NCI-H2171 (cell line): ENCODE measurements around the gene NDC80.

ENCODE experiments used
- DNase-seq: peaks from one replicate; lab custom pipeline; 2025; lab: John Stamatoyannopoulos, UW

Gene NDC80

DNA sequence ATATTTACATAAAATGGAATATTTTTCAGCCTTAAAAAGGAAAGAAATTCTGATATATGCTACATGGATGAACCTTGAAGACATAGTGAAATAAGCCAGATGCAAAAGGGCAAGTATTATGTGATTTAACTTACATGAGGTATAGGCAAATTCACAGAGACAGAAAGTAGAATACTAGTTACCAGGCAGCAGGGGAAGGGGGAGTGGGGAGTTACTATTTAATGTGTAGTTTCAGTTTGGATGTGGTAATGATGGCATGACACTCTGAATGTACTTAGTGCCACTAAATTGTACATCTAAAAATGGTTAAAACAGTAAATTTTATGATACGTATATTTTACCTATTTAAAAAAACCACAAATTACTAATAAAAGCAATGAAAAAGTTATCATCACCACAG, 12.1 kb upstream of the NDC80 start:
- DNase-seq: no peak

DNA sequence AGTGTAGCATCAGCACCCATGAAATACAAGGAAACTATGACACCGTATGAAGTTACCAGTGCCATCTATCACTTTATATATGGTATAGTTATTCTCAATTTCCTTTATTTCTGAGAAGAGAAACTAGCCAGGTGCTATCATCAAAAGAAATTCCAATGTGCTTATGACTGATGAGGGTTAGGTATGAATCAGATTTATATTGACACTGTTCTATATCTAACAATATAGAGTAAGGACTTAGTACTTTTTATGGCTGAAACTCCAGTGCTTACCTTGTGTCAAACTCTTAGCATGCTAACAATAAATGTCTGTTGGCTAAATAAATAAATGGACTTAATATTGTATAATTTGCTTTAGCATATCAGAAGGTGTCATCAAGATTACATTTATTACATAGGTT, 7.0 kb upstream of the NDC80 start:
- DNase-seq: no peak

DNA sequence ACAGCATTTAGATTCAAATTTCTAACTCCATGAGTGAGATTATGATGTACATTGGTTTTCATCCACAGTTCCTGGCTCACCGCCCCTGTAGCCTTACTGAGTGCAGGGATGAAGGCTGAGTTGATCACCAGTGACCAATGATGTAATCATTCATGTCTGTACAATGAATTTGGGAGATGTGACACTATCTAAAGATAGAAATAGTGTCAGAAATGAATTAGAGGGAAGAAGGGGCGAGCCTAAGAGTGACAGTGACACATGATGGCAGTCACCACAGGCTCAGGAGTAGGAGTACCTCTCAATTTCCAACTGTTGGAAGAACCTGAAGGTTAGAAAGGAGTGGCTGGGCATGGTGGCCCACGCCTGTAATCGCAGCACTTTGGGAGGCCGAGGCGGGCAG, 3.2 kb upstream of the NDC80 start:
- DNase-seq: no peak

DNA sequence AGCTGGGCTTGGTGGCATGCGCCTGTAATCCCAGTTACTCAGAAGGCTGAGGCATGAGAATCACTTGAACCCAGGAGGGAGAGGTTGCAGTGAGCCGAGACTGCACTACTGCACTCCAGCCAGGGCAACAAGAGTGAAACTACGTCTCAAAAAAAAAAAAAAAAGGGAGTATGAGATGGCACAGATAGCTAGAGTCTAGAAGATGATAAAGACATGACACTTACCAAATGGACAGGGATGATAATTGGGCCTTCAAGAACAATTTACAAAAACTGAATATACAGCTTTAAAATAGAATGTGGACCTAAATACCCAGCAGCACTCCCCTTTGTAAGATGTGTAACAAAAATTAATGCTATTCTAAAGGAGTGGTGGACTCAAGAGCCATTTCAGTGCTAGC, 2.8 kb upstream of the NDC80 start:
- DNase-seq: no peak

DNA sequence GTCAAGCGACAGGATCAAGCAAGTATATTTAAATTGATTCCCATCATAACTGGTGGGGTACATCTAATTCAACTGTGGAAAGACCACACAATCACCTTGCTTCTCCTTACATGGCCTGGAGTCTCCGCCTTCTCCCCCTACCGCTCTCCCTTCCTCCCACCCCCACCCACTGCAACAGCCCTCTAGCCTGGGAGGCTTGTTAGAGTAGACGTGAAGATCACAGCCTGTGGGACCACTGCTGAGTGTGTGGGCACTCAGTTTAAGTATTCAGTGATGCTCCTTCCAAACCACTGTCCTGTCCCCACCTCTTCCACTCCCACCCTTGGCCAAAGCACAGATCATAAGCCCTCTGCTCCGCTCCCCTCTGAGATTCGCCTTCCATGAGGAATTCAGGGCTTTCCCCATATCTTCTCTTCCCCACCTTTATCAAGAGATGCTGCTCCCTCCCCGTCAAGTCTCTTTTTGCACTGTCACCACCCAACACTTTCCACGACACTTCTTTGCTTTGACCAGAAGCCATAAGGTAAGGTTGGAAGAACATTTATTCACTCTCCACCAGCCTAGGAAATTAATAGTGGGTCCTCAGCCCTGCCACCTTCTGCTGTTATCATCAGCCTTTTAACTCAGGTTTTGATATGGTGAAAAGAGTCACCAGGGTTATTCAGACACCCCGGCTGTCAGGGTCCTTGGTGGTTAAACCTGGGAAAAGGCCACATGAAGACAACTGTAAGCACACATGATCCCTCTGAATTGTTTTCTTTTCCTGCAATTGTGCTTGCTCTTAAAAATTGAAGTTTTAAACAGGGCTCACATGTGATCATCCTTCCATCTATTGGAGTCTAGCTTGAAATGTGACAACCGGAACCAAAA, 1.8 kb upstream of the NDC80 start:
- DNase-seq: no peak

DNA sequence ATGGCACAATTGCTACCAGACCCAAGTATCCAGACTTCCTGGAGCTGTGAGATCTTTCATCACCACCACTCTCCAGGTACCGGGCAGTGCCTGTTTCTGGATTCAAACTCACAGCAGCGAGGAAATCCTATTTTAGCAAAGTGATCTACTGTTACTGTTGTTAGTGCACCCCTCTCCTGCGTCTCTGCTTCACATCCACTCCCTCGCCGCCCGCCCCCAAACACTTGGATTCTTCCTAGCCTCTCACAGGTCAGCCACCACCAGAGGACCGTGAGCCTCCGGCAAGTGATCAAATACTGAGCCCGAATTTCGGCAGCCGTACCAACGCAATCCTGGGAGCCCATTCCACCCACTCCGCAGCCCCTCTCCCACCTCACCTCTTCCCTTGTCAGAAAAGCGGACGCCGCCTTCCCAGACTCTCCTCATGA, 571 bp upstream of the NDC80 start:
- DNase-seq: peak; percentile 24

DNA sequence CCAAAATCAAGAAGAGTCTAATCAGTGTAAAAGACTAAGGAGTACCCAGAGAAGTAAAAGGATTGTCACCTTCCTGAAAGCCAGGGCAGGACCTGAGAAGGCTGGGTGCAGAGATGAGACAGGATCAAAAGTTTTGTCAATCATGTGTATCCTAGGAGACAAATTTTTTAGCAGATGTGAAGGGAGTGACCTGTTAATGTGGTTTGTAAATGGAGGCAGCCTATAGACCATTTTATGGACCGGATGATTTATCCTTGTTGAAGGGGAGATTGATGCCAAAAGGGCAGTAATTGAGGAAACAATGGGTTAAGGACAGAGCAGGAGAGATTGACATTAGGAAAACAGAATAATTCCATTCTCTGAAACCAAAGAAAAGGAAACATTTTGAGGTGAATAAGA, 813 bp downstream of the NDC80 start:
- no peak for DNase-seq

DNA sequence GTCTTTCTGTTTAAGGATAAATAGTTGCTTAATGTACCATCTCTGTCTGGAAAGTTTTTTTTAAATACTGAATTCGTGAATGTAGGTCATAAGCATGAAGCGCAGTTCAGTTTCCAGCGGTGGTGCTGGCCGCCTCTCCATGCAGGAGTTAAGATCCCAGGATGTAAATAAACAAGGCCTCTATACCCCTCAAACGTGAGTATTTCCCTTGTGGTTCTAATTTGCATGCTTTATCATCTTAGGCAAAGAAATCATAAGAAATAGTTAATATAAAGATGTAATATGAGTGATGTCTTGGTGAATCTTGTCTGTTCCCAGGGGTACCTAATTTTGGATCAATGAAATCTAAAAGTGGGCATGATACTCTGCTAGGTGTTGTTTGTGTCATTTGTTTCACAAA, 1.5 kb downstream of the NDC80 start:
- no peak for DNase-seq

DNA sequence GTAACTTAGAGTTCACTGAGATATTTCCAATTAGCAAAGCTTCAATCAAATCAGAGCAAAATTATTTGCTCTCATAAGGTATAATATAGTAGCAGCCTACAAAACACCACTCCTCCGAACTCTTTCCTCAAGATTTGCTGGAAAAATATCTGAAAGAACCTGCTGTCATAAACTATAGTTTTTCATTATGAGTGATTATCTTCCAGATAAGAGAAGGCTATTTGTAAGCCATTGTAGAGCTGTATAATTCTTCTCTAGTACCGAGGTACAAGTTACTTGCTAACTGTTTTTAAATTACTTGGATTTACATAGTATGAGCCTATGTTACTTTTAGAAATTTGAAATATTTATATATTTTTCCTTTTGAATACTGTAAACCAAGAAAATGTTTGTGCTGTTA, 2.1 kb downstream of the NDC80 start:
- no peak for DNase-seq

DNA sequence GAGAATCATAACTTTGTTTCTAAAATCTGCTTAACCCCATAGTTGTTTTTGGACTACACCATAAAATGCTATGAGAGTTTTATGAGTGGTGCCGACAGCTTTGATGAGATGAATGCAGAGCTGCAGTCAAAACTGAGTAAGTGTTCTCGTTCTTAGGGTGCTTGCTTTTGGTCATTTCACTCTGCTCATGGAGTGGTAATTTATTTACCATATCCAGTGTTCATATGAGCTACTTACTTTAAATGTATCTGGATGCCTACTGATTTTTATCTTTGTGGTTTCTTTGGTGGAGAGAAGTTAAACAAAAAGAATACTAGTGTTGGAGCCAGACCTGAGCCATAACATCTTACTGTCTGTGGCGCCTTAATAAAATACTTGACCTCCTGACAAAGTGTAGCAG, 16.4 kb downstream of the NDC80 start:
- no peak for DNase-seq

DNA sequence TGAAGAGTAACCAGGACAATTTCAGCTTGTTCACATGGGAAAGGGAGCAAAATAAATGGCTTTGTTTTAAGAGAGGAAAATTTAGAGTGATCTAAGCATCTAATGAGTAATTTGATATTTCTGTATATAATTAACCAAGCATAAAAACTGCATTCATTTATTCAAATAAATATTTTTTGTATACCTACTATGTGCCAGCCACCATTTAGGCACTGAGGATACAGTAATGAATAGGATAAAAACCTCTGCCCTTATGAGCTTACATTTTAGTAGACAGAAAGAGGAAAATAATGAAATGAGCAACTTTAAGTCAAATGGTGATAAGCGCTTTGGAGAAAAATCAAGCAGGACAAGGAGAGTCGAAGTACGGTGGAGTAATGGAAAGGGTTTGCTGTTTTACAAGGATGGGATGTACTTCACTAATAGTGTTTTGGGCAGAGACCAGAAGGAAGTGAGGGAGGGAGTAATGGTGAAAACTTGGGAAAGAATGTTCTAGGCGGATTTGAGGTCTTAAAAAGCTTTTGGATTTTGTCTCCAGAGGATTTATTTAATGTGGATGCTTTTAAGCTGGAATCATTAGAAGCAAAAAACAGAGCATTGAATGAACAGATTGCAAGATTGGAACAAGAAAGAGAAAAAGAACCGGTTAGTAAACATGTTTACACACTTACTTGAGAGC, 17.4 kb downstream of the NDC80 start:
- DNase-seq: no peak

DNA sequence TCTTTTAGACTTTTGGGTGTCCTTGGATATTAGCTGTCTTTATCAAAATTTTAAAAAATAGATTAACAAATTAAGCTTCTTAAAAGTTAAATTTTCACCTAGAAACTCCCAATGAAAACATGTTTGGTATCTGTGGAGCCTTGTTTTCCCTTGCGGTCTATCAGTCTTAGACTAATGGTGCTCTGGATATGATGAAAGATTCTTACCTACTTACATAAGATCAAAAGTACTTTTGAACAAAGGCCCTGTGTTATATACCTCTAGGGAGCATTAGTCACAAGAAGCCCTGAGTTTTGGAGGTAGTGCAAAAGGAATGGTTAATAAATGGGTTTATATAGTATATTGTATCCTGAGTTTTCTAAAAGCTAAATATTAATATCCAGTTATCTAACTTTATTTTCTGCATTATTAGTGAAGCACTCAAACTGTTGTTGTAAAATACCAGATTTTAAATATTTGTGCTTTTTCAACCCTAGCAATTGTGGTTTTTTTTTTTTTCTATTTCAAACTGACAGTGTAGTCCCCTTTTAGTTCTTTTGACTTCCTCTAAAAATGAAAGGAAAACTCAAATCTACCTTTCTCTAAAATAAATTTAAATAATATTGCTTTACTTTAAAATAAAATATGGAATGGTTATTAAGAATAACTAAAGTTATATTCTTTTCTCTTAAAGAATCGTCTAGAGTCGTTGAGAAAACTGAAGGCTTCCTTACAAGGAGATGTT, 18.1 kb downstream of the NDC80 start:
- DNase-seq: no peak

DNA sequence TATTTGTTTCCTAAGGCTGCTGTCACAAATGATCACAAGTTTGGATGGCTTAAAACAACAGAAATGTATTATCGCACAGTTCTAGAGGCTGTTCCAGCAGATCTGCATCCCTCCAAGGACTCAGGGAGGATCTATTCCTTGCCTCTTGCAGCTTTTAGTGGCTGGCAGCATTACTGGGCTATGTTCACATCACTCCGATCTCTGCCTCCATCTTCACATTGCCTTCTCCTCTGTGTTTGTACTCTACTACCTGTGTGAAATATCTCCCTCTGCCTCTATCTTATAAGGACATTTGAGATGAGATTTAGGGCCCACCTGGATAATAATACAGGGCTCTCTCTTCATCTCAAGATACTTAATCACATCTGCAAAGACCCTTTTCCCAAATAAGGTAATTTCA, 18.9 kb downstream of the NDC80 start:
- DNase-seq: no peak

DNA sequence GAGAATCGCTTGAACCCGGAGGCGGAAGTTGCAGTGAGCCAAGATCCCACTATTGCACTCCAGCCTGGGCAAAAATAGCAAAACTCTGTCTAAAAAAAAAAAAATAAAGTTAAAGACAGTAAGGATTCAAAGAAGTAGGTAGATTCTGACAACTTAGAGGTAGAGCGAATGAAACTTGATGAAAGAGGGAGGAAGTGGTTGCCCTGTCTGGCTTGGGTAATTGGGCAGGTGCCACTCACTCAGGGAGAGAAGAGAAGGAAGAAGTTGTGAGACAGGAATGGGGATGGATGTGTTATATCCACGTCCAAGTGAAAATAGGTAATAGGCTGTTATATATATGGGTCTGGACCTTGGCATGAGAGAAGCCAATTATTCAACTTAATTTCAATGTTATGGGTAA, 26.3 kb downstream of the NDC80 start:
- no peak for DNase-seq

DNA sequence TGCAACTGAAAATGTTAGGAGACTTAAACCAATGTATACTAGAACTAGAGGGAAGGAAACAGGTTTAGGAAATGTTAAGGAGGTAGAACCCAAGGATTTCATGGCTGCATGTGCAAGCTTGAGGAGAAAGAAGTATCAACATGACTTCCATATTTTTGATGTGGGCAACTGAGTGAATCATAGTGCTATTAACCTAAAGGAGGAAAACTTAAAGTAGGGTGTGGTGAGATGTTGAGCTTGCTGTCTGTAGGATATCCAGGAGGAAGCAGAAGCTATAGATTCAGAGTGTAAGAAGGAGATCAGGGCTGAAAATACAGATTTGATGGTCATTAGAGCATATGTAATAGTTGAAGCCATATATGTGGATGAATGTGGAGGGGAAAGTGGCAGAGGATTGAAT, 31.5 kb downstream of the NDC80 start:
- no peak for DNase-seq

DNA sequence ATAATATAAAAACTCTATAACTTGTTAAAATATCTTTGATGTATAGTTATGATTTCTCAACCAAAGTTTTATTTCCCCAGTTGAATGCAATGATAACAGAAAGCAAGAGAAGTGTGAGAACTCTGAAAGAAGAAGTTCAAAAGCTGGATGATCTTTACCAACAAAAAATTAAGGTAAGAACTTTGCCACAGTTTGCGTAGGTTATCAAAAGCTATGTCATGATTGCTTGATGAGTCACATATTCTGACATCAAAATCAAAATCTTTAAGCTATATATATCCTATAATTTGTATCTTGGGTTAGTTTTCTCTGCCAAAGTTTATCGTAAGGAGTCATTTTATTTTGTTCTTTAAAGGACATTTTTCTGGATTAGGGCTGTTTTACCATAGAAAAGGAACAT, 35.0 kb downstream of the NDC80 start:
- no peak for DNase-seq

DNA sequence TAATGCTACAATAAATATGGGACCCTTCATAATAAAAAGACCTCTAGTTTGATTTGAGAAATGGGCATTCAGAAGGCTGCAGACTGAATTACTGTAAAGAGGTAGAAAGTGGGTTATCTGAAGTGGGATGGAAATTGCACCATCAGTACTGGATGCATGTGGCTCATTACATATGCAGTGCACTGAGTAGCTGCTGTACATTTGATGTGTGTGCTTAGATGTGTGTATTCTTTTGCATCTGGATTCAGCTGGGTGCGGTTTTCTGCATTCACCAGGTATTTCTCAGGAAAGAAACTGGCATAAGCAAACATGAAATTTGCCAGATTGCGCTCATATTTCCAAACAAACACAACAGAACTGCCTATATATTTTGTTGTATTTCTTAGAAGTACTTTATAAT, 38.2 kb downstream of the NDC80 start:
- DNase-seq: no peak

DNA sequence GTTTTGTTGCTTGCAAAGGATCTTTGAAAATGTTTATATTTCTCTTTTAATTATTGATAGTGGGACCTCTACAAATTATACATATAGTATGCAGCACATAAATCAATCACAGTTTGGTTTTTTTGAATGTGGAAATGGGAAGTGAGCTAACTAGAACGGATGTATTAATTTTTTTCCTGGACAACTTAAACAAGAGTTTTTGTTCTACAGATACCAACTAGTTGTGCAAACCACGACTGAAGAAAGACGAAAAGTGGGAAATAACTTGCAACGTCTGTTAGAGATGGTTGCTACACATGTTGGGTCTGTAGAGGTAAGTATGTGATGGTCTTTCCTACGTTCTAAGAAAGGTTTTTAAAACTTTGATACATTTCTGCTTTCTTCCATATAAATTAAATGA, 39.2 kb downstream of the NDC80 start:
- DNase-seq: no peak

DNA sequence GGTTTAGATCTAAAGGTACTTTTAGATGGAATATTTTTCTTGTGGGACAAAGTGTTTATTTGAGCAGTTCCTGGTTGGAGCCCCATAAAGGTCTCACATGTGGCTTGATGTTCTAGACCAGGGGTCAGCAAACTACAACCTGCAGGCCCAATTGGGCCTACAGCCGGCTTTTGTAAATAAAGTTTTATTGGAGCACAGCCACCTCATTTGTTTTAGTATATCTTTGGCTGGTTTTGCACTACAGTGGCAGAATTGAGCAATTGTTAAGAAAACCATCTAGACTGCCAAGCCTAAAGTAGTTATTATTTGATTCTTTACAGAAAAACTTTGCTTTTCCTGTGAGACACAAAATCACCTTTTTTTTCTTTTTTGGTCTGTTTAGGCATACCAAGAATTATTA, 41.6 kb downstream of the NDC80 start:
- no peak for DNase-seq

DNA sequence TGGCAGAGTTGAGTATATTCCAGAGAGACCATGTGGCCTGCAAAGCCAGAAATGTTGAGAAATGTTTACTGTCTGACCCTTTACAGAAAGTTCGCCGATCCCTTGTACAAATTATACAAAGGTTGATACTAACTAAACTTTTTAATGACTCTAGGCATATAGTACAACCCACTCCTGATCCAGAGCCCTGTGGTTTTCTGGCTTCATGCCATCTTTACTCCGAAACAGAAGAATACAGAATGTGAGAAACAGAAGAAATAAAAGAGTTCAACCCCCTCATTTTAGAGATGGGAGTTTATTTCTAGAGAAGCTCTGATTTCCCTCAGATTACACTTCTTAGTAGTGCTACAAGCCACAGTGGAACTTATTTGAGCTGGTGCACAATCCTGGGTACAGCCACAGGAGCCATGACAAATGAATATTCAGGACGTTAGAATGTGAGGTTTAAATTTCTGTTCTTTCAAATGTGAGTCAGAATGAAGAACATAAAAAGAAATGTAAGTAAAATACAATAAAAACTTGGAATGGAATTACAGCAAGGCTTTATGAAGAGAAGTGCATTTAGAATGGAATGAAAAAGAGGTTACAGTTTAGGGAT, 46.1 kb downstream of the NDC80 start:
- no peak for DNase-seq

DNA sequence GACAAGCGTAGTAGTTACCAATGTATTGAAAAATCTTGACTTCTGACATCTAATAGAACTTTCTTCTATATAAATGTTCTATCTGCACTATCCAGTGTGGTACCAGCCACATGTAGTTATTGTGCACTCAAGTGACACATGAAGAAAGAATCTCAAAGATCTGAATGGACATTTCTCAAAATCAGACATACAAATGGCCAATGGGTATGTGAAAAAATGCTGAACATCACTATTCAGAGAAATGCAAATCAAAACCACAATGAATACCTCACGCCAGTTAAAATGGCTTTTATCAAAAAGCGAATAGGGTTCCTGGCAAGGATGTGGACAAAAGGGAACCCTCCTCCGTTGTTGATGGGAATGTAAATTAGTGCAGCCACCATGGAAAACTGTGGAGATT, 46.7 kb downstream of the NDC80 start:
- no peak for DNase-seq

DNA sequence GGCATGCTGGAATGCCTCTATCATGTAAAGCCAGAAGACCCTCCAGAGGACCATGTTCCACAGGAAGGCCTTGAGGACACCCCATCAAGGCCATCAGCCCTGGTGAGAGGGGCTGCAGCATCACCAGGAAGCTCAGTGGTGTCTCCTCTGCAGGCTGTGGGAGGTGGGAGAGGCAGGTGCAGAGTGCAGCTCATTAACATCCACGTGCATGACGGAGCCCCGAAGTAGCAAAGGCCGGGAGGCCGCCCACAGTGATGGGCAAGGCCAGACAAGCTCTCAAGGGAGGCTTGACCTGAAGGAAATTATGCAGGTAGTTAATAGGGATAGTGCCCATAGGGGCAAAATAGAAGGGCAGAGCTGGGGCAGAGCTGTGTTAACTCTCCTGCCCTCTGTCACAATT, 53.9 kb downstream of the NDC80 start:
- DNase-seq: no peak

DNA sequence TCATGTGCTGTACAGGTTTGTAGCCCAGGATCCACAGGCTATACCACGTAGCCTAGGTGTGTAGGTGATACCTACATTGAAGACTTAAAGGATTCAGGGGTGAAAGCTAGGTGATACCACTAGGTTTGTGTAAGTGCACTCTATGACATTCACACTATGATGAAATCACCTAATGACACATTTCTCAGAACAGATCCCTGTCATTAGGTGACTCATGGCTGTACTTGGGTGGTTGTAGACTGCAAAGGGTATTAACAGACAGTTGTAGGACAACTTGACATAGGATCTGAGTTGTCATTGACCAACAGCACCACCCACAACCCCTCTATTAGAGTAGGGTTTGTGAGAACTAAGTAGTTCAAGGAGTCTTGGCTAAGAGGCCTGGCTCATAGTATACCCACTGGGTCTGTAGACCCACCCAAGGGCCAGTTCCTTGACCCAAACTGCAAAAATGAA, 56.5 kb downstream of the NDC80 start:
- DNase-seq: no peak
